ENCODE results near the gene EIF1AX.
A peak's percentile ranks its signal among the peaks of the same experiment; 100 is the strongest.
"Not testable (repeated sequence)": the region's sequence is repeated elsewhere in the genome, so short reads cannot be mapped to it uniquely, and the experiment has no call there.

Gene EIF1AX, protein sequence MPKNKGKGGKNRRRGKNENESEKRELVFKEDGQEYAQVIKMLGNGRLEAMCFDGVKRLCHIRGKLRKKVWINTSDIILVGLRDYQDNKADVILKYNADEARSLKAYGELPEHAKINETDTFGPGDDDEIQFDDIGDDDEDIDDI

DNA sequence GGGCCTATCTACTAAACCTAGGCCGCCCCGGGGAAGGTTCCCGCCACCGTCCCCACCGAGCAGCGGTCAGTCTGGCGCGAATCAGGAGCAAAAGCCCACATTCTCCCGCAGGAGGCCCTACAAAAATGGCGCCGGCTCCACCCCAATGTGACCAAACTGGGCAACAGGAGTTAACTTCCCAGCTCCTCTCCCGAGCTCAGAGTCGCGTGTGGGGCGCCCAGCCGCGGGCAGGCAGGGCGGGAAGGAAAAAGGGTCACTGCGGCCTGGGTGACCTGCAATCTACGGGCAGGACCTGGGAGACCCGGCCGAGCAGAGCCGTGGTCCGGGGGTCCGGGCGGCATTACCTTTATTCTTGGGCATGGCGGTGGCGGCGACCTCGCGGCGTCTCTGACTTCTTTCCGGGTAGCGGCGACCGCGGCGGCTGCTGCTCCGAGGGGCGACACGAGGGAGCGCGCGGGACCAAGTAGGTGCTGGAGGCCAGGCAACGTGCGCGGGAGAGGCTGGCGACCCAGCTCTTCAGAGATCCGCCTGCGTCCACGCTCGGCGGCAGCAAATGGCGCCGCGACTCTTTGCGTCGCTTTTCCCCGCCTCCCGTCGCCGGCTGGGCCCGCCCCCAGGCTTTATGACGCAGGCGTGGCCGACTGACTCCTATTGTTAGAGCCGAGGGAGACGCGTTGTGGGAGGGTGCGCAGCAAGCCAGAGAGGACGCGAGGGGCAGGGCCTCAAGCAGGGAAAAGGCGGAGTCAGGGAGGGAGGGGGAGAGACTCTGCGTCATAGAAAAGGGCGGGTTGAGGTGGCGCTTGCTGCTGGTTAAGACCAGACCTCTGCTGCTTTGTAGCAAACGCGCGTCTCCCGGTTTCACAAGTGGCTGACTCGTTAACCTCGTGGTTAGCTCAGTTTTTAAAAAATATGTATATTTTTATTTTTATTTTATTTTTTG is at the start of gene EIF1AX:
Gene EIF1AX, minus strand, starts transcription at position 558 of the 940 bp plus-strand sequence. Its CDS starts 198 bp downstream, at position 360.
- DNase-seq, result peak; percentile 98

DNA sequence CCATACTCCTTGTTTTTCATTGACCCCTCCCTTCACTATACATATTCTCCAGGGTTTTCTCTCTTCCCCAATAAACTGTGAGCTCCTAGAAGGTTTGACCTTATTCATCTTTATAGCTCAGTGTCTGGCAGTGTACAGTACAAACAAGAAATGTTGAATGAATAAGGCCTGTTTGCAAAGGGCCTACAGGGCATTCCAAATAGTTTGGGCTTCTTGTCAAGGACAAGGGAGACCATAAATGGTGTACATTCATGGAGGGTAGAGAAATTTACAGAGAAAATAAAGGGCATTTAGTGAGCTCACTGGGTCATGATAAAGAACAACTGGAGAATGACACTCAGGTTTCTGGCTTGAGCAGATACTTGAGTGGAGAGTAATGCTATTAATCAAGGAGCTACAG is 47.5 kb upstream of the EIF1AX start:
- DNase-seq, result no peak

DNA sequence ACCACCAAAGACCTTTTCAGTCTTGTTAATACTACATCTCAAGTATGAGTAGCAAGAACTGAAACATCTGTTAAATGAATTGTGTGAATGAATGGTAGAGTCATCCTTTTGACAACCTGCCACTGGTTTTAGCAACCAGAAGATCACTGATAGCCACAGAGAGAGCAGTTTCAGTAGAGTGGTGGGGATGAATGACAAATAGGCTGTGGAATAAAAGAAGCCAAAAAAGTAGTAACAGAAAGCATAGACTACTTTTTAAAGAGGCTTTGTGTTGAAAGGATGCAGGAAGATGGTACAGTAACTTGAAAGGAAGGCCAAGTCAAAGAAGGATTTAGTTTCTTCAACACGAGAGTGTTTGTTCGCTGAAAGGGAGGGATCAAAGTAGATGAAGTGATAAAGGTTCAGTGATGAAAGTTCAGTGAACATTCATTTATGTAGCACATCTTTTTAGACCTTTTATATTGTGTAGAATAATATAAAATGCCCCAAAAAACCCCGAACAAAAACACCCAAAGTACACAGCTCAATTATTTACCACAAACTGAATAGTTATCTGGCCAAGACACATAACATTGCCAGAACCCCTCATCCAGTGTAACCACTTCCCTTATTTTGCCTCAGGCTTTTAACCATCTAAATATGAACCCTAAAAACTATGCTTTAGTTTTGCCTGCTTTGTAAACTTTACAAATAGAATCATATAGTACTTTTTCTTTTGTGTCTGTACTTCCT is 40.1 kb upstream of the EIF1AX start:
- no peak for DNase-seq

DNA sequence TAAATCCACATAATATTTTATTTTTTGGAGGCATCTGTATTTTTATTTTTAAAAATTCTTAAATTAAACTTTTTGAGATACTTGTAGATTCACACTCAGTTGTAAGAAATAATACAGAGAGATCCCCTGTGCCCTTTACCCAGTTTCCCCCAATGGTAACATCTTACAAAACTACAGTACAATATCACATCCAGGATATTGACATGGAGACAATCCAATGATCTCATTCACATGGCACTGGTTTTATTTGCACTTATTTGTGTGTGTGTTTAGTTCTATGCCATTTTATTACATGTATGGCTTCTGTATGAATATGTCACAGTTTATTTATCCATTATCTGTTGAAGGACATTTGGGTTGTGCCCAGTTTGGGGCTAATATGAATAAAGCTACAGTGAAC is 35.5 kb upstream of the EIF1AX start:
- DNase-seq, result no peak

DNA sequence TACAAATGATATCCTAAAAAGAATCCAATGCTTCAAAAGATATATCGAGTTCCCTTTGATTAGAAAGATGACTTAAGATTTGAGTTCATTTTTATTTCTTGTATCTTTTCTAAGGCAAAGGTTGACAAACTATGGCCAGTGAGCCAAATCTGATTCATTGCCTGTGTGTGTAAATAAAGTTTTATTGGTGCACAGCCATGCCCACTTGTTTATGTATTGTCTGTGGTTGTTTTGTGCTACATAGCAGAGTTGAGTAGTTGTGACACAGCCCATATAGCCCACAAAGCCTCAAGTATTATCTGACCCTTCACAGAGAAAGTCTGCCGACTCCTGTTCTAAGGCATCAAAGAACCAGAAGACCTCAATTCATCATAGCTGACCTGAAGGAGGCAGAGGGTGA is 32.2 kb upstream of the EIF1AX start:
- DNase-seq, result no peak

DNA sequence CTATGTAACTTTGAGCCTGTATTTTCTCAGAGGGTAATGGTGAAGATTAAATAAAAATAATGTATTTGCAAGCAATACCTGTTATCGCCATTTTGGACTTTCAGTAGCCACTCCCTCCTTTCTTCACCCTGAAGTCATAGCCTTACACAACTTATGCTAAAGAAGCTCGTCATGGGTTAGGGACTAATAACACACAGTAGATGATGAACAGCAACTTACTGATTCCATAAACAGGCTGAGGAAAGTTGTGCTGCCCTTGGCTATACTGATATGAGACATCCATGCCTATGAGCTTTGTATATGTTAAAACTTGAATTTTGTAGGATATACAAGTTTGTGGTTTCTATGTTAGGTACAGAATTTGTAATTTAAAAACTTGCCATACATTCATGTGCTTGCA is 31.7 kb upstream of the EIF1AX start:
- DNase-seq, result no peak

DNA sequence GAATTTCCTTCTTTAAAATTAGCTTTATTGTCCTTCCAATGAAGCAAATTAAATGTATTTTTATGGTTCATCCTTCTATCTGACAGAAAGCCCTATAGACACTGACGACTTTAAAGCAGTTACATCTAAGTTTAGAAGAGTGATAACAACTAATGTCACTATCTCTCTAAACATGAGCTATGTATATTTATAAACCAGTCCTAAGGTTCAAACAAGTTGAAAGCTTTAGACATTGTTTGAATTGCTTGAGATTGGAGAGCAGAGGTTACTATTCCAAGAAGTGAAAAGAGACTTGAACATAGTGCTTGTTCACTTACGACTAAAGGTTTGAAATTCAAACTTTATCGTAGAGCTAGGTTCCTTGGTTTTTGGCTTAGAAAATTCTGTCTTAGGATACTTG is 30.2 kb upstream of the EIF1AX start:
- DNase-seq, result no peak

DNA sequence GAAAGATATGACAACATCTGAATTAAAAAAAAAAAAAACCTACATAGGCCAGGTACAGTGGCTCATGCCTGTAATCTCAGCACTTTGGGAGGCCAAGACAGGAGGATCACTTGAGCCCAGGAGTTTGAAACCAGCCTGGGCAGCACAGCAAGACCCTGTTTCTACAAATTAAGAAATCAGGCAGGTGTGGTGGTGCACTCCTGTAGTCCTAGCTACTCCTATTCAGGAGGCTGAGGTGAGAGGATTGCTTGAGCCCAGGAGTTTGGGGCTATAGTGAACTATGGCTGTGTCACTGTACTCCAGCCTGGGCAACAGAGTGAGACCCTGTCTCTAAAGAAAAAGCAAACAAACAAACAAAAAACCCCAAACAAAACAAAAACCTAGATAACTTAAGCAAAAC is 20.9 kb upstream of the EIF1AX start:
- not testable (repeated sequence) for DNase-seq

DNA sequence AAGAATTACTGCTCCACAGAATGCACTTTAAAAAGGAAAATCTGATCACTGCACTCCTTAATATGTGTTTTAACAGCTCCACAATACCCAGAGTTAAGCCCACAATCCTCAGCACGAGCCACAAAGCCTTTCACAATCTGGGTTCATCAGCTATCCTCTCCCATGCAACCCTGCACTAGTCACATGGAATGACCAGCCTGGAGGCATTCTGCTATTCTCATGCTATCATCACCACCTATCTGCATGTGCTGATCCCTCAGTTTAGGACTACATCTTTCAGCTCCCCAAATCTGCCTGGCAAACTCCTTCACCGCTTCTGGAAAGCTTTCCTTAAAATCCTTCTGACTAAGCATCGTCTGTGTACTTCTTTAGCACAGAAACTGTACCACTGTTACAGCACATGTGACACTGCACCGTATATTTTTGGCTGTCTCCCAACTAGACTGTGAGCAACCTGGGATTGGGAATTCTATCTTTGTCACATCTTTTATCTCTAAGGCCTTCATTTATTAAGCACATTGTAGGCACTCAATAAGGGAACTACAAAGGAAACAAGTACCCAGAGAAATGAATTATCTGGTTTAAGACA is 18.3 kb upstream of the EIF1AX start:
- DNase-seq, result no peak

DNA sequence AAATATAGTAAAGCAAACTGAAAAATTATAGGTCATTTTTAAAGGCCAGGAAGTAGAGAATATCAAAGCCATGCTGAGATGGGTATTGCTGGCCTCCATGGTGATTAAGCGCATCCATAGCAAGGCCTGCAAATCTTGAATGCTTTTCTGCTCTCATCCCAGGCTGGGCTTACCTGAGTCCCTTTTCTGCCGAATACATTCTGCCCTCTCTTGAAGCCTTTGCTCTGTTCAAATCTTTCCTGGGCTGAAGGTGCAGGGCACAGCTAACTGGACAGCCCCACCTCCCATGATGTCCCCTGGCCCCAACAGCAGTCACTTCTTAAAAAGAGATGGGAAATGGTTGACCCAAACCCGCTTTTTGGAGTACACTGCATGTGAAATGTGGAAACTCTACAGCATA is 10.1 kb upstream of the EIF1AX start:
- no peak for DNase-seq

DNA sequence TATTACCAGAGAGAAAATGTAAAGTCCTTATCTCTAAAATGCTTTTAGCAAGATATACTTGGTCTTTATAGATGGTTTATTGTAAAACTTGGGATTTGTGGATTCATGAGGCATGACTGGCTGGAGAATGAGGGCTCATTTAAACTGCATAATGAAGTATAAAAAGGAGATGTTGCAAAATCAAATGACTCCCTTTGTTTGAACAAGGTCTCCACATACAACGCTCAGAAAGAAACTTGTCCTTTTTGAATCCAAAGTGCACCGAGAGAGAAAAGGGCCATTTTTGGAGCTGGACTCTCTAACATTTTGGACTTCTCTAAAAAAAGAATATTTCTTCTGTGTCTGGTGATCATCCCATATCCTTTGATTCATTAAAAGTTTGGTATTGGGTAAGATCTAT is 7.7 kb upstream of the EIF1AX start:
- DNase-seq, result no peak

DNA sequence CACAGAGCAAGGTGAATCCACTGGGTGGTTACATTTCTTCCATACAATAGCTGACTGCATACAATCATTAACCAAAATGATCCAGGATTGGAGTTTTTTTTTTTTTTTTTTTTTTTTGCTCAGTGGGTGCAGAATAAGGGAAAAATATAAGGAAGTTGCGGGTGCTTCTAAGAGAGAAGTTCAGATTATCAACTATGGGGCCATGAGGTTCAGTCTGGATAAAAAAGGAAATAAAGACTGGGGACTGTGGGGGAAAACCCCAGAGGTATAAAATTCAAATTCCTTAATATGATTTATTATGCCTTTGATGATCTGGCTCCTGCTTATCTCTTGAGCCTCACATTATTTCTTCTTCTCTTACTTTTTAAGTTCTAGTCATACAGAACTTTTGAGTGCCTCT is 5.9 kb upstream of the EIF1AX start:
- no peak for DNase-seq

DNA sequence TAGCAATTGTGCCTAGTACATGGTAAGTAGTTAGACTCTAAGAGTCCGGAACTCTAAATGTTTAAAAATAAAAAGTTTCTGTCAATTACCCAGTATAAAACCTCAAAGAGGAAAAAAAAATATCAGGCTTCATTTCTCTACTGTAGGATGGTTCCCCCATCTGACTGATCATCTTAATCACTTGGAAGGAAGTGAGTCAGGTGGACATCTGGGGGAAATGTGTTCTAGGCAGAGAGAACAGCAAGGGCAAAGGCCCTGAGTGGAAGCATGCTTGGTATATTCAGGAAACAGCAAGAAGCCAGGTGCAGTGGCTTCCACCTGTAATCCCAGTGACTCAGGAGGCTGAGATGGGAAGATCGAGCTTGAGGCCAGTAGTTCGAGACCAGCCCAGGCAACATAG is 2.9 kb upstream of the EIF1AX start:
- DNase-seq, result no peak

DNA sequence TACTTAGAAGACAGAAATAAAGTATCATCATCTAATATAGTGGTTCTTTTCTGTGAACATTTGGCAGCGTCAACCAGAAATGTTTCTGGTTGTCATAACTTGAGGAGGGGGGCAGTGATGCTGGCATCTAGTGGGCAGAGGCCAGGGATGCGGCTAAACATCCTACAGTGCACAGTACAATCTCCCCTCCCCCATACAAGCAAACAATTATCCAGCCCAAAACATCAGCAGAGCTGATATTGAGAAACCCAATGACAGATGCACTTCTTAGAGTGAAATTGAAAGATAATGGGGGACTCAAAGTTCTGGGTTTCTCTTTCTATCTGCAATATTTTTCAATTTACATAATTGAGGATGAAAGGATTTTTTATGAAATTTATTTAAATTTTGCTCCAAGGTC is 1.9 kb upstream of the EIF1AX start:
- DNase-seq, result no peak

DNA sequence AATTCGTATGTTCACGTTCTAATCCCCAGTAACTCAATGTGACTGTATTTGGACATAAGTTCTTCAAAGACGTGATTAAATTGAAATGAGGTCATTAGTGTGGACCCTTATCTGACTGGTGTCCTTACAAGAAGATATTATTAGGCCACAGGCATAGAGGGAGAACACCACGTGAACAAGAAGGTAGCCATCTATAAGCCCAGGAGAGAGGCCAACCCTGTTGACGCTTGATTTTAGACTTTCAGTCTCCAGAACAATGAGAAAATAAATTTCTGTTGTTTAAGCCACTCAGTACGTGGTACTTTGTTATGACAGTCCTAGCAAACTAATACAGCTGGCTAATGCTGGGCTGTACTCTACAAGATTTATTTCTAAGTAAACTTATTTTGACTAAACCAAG is 1.5 kb upstream of the EIF1AX start:
- DNase-seq, result no peak

DNA sequence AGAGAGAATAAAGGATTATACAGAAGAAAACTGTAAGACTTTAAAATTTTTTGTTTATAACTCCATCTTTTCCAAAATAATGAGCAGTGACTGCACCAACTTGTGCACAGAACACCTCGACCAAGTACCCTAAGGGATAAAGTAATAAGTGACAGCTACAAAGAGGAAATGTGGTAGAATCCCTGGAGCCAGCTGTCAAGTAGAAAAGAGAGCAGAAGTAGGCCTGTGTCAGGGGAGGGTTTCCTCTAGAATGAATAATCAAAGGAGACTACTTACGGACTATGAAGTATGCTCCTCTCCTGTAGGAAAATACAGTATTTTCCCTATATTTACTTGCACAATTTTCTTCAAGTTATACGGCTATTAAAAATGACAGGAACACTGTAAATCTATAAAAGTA is 1.2 kb downstream of the EIF1AX start:
- DNase-seq, result no peak

DNA sequence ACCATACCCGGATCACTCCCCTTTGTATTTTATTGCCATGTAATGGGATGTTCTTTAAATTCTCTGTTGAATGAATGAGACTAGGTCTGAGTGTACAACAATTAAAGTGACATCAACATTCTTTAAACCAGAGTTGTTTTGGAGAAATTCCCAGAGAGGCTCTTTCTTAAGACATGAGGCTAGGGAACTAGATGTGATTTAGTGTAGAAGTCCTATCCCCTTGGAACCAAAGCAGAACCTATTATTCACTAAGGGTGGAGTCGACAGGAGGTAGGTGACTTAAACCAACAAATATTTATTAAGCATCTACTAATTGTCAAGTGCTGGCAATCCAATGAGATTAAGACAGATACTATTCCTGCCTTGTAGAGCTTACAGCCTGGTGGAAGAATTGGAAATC is 1.7 kb downstream of the EIF1AX start:
- DNase-seq, result no peak

DNA sequence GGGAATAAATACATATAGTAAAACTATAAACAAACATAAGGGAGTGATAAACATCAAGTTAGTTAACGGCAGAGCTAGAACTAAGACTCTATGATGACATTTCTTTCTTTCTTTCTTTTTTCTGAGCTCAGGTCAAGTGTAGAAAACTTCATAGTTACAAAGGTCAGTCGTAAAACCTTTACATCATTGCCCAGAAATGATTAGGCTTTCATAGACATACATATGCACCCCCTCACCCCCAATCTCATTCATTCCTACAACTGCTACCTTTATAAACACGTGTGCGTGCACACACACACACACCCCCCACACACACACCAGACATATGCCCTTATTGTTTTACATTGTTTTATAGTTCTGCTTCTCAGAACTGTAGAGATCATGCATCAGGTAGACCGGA is 5.7 kb downstream of the EIF1AX start:
- no peak for DNase-seq

DNA sequence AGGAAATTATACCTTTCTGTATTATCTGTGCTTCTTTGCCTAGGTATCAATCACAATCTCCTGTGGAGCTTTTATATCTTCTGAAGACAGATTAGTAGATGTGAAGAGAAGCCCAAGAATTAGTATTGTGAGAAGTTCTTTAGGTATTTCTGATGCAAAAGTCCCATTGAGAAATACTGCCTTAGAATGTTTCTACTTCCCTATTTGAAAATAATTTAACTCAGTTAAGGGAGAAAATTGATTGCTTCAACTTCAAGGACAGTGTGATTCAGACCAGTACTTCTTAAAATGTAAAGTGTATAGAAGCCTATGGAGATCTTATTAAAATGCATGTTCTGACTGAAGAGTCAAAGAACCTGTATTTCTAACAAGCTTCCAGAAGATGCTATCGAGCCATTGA is 9.0 kb downstream of the EIF1AX start:
- DNase-seq, result no peak

DNA sequence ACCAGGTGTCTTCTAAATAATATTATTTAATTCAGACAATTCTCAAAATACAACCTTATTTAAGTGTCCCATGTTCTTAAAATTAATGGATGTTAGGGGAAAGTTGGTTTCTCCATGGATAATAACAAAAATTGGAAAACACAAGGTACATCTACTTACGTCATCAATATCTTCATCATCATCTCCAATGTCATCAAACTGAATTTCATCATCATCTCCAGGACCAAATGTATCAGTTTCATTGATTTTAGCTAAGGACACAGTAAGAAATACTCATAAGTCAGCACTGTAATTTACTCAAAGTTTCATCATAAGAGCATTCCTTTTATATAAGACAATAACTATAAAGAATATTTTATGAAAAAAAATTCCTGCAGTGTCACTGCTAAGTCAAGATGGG is 11.3 kb downstream of the EIF1AX start:
- no peak for DNase-seq

DNA sequence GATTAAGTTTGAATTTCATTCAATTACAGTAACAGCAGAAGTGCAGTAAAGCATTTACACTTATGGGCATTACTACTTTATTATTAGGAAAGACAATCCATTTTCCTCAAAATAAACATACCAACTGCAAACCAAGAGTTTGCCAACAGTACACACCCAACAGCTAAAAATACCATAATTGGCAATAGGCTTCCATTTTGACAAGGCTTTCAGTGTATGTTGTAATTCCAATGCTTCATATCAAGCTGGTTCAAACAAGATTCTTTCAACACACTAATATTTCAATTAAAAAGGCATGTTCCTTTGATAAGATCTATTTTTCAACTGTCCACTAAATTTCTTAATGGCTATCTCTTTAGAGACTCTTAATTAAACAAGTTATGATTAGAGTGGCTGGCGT is 12.1 kb downstream of the EIF1AX start:
- no peak for DNase-seq

DNA sequence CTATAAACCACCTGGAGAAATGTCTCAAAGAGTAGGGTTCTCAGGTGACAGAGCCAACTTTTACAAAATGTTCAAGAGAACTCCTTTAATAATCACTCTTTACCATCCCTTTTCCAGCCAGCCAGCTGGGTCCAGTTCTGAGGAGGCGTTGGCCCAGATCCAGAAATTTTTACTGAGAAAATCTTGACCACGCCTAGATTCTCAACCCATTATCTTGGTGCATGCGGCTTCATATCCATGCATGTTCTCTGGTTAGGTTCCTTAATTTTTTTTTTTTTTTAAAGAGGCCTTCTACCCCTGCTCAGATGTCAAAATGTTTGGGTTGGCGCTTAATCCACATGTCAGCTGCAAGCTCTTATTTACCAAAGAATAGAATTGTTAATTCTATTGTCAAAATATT is 13.0 kb downstream of the EIF1AX start:
- DNase-seq, result no peak

DNA sequence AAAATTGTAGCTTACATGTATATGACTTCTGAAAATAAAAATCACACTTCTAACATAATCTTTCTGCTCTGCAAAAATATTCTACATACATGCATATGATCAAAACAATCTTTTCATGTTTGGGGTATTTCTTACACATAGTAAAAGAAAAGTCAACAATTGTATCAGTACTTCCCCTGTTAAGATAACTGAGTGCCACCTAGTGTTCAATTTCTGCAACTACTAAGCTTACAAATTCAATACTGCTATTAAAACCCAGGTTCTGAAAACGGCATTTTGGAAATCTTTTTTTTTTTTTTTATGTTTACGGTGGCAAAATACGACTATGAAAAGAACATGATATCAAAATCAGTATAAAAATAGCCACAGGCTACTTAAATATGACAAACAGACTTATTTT is 14.2 kb downstream of the EIF1AX start:
- DNase-seq, result not testable (repeated sequence)

DNA sequence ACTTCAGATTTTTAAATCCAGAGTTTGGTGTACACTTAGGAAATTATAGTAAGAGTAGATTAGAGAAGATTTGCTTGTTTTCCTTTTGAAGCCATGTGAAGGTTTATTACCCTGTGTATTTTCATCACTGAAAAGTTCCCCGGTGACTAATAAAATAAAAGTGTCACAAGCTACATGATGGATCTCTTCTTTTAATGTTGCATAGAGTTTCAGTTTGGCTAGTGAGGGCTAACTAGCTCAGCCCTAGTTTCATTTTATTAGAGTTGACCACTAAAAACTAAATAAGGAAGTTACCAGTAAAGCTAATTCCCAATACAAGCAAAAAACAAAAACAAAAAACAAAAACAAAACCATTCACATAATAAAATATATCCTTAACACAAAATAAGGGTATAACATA is 14.8 kb downstream of the EIF1AX start:
- DNase-seq, result not testable (repeated sequence)
